Peyer's patch (tissue), 4 donors: Measurements from ENCODE around the gene POPDC2. TPM values are rescaled to one million over a fixed set of nuclear protein-coding genes. Genes with fewer than 3 reads are reported as not detected.

Experiments used
- DNase-seq, 3 donors: peaks; one replicate each; pipeline ENCODE4 v3.0.0-alpha.2; 2017 to 2019
- H3K27ac ChIP-seq, 4 donors: fragments of 200-600 bp; sonication (generic); one replicate each; pipeline ENCODE4 v1.5.1; 2016 to 2019
- H3K27me3 ChIP-seq, 2 donors: fragments of 200-600 bp; sonication (generic); one replicate each; pipeline ENCODE4 v1.5.1; 2019
- H3K36me3 ChIP-seq, 3 donors: fragments of 200-600 bp; sonication (generic); one replicate each; pipeline ENCODE4 v1.5.1; 2016 to 2019
- H3K4me1 ChIP-seq, 4 donors: fragments of 200-600 bp; sonication (generic); one replicate each; pipeline ENCODE4 v1.5.1; 2016 to 2019
- H3K4me3 ChIP-seq, 4 donors: fragments of 200-600 bp; sonication (generic); 1 replicate in 3 of 4; 2 replicates in 1 of 4; pipeline ENCODE4 v1.5.1; 2016 to 2019; ENCODE audit warnings: mild to moderate bottlenecking in 1 of 4
- H3K9me3 ChIP-seq, 4 donors: fragments of 200-600 bp; sonication (generic); one replicate each; pipeline ENCODE4 v1.5.1; 2016 to 2019; ENCODE audit warnings: mild to moderate bottlenecking in 1 of 4
- POLR2A ChIP-seq, 2 donors: fragments of 450-650 bp; IDR thresholded peaks; one replicate each; pipeline ENCODE4 v1.5.1; 2017; ENCODE audit warnings: antibody characterized with exemption in 2 of 2, mild to moderate bottlenecking in 2 of 2, moderate library complexity in 2 of 2
- total RNA-seq, 4 donors: library from RNA; depleted of rRNA; stranded (reverse); fragments of >200 nt; gene quantifications; one replicate each; pipeline ENCODE4 v1.1.0, GENCODE V29; 2016
- TF ChIP-seq, protein P1 (sequence below), 6 experiments: fragments of 450-650 bp in 4 of 6; fragments of 200-600 bp in 2 of 6; sonication (generic) in 1 of 6; IDR thresholded peaks; one replicate each; pipeline ENCODE4 v1.5.1; 2017 to 2019; ENCODE audit warnings: antibody characterized with exemption in 6 of 6, mild to moderate bottlenecking in 3 of 6, moderate library complexity in 1 of 6

POPDC2 gene
- total RNA-seq, 4 donors from 2014 or later, result 3.0 to 8.3 (median 6.3) TPM

- H3K27me3 ChIP-seq, result no peaks in the 10 kb centered on the region
- TF ChIP-seq, protein P1, sequence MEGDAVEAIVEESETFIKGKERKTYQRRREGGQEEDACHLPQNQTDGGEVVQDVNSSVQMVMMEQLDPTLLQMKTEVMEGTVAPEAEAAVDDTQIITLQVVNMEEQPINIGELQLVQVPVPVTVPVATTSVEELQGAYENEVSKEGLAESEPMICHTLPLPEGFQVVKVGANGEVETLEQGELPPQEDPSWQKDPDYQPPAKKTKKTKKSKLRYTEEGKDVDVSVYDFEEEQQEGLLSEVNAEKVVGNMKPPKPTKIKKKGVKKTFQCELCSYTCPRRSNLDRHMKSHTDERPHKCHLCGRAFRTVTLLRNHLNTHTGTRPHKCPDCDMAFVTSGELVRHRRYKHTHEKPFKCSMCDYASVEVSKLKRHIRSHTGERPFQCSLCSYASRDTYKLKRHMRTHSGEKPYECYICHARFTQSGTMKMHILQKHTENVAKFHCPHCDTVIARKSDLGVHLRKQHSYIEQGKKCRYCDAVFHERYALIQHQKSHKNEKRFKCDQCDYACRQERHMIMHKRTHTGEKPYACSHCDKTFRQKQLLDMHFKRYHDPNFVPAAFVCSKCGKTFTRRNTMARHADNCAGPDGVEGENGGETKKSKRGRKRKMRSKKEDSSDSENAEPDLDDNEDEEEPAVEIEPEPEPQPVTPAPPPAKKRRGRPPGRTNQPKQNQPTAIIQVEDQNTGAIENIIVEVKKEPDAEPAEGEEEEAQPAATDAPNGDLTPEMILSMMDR (IDR thresholded peaks at IDR 0.05), result no peak
- TF ChIP-seq POLR2A (IDR thresholded peaks at IDR 0.05), result no peak
- no peaks in the 10 kb centered on the region for H3K36me3 ChIP-seq
- H3K4me1 ChIP-seq, result no peaks in the 10 kb centered on the region
- no peak for DNase-seq
- no peak overlapping the region for H3K27ac ChIP-seq
- H3K9me3 ChIP-seq, result no peaks in the 10 kb centered on the region
- H3K4me3 ChIP-seq, result no peak overlapping the region
These were observed 51.9 kb downstream of the POPDC2 start for GRCh38 chr3:119608405-119609000.

DNA sequence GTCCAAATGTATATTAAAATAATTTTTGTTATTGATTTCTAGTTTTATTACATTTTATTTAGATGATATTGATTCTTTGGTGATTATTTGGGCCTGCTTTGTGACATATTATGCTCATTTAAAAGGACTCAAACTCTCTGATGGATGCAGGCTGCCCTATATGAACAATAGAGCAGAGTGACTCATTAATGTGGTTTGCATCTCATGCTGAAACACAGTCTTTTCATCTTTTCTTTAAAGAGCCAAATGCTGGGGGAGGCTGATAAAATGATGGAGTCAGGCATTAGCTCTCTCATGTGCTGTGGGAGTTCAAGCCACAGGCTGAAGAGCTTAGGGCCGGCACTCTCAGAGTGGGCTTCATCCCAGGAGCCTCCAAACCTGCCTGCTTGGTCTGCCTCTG lies 55.5 kb downstream of the POPDC2 start:
- no peak for TF ChIP-seq POLR2A (IDR thresholded peaks at IDR 0.05)
- TF ChIP-seq, protein P1 (IDR thresholded peaks at IDR 0.05), result no peak
- H3K27ac ChIP-seq, result no peak overlapping the region
- no peaks in the 10 kb centered on the region for H3K27me3 ChIP-seq
- H3K9me3 ChIP-seq, result no peaks in the 10 kb centered on the region
- no peaks in the 10 kb centered on the region for H3K36me3 ChIP-seq
- DNase-seq, result no peak
- no peaks in the 10 kb centered on the region for H3K4me1 ChIP-seq
- no peak overlapping the region for H3K4me3 ChIP-seq

- no peak overlapping the region for H3K4me3 ChIP-seq
- H3K4me1 ChIP-seq, result no peaks in the 10 kb centered on the region
- H3K27ac ChIP-seq, result no peak overlapping the region
- TF ChIP-seq POLR2A (IDR thresholded peaks at IDR 0.05), result no peak
- TF ChIP-seq, protein P1 (IDR thresholded peaks at IDR 0.05), result no peak
- H3K9me3 ChIP-seq, result no peaks in the 10 kb centered on the region
- no peak for DNase-seq
- no peaks in the 10 kb centered on the region for H3K36me3 ChIP-seq
- no peaks in the 10 kb centered on the region for H3K27me3 ChIP-seq
These were observed 57.7 kb downstream of the POPDC2 start for GRCh38 chr3:119602676-119603075.

DNA sequence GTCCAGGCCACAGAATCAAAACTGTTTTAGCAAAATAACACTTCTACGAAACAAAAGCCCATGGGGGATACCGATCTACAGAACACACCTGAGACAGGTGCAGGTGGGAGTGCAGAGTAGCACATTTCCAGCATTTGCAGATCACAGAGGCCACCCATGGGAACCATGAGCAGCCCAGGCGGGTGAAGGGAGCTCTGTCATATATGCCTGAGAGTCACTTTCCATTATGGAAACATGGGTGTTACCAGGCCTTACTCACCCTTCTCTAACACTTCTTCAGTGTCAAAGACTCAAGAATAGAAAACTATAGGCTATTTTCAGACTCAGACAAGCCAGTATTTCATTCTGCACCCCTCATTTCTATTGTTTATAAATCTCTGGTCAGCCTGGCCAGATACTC lies 59.2 kb downstream of the POPDC2 start:
- TF ChIP-seq, protein P1 (IDR thresholded peaks at IDR 0.05), result no peak
- no peak for TF ChIP-seq POLR2A (IDR thresholded peaks at IDR 0.05)
- Histone ChIP-seq H3K4me3 (no peak overlapping the region), H3K27me3 (no peaks in the 10 kb centered on the region), H3K9me3 (no peaks in the 10 kb centered on the region), H3K27ac (no peak overlapping the region), H3K4me1 (peaks cover 0 to 2% (median 0%) of the 10 kb centered on the region in 4 donors), H3K36me3 (no peaks in the 10 kb centered on the region)
- no peak for DNase-seq

DNA sequence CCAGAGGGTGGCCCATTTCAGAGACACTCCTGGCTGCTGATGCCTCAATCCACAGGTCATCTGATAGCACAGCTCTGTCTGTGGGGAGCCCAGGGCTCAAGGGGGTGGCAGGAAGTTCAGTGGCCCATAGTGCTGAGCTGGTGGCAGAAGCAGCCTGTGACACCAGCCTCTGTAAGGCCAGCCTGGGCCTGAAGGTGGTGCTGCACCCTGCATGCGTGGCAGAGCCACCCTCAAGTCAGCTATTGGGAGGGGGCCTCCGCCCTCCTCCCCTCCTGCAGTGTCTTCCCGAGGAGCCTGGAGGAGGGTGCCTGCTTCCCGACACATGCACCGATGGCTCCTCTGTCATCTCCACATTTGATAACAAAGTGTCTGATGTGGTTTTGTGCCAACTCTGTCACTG lies 59.7 kb downstream of the POPDC2 start:
- peak in 1 of 3 donors; percentile 56 for DNase-seq
- Histone ChIP-seq H3K27ac (no peak overlapping the region), H3K4me3 (no peak overlapping the region), H3K4me1 (peaks cover 0 to 5% (median 0%) of the 10 kb centered on the region in 4 donors), H3K36me3 (no peaks in the 10 kb centered on the region), H3K27me3 (no peaks in the 10 kb centered on the region), H3K9me3 (no peaks in the 10 kb centered on the region)
- TF ChIP-seq POLR2A (IDR thresholded peaks at IDR 0.05), result no peak
- TF ChIP-seq, protein P1 (IDR thresholded peaks at IDR 0.05), result no peak
